ENCODE measurements around the gene MXD4. TPM values are rescaled to one million over a fixed set of nuclear protein-coding genes. Genes with fewer than 3 reads are reported as not detected.
"Not testable (repeated sequence)": the region's sequence is repeated elsewhere in the genome, so short reads cannot be mapped to it uniquely, and the experiment has no call there.

Gene MXD4
- total RNA-seq, 1 donor from 2014 or later = 79.9 TPM

DNA sequence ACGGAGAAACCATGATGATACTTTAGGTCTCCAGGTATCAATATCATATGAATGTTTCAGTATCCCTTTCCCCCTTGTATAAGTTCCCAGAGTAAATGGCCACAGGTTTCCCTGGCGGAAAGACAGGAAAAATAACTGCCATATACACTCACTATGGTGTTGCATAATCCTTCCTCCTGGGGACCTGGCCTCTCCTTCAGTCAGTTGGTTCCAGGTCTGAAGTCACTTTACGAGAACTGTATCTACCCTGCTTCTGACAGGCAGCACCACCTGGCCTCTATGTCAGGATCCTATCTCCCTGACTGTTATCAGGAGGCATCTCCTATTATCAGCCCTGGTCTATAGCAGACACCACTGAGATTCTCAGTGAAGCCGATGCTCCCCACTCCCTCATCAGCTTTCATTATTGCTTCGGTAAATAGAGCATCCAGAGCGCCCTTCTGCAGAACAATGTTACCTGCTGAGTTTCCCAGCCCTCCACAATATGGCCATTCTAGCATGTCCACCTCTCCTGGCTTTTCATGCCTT lies 42.6 kb downstream of the MXD4 start:
- TF ChIP-seq CTCF (conservative IDR thresholded peaks at IDR 0.05) = no peak
- H3K27ac Mint-ChIP-seq = no peak overlapping the region
- H3K36me3 Mint-ChIP-seq = no peaks in the 10 kb centered on the region
- no peaks in the 10 kb centered on the region for H3K9me3 Mint-ChIP-seq
- H3K4me3 Mint-ChIP-seq = no peak overlapping the region
- DNase-seq (ENCODE audit: extremely low spot score, unreplicated experiment) = no peak
- peaks cover 13% of the 10 kb centered on the region for H3K4me1 Mint-ChIP-seq (ENCODE audit: unreplicated experiment)
- no peaks in the 10 kb centered on the region for H3K27me3 Mint-ChIP-seq

GRCh38 chr4:2218436-2218835 lies 43.5 kb downstream of the MXD4 start:
- H3K36me3 Mint-ChIP-seq = no peaks in the 10 kb centered on the region
- peaks cover 13% of the 10 kb centered on the region for H3K4me1 Mint-ChIP-seq (ENCODE audit: unreplicated experiment)
- no peak for TF ChIP-seq CTCF (conservative IDR thresholded peaks at IDR 0.05)
- no peaks in the 10 kb centered on the region for H3K27me3 Mint-ChIP-seq
- H3K27ac Mint-ChIP-seq = no peak overlapping the region
- DNase-seq (ENCODE audit: extremely low spot score, unreplicated experiment) = no peak
- H3K4me3 Mint-ChIP-seq = no peak overlapping the region
- no peaks in the 10 kb centered on the region for H3K9me3 Mint-ChIP-seq

- DNase-seq (ENCODE audit: extremely low spot score, unreplicated experiment) = no peak
- Mint-ChIP-seq H3K27me3 (no peaks in the 10 kb centered on the region), H3K27ac (no peak overlapping the region), H3K36me3 (no peaks in the 10 kb centered on the region), H3K4me3 (no peak overlapping the region), H3K9me3 (no peaks in the 10 kb centered on the region), H3K4me1 (ENCODE audit: unreplicated experiment) (peaks cover 9% of the 10 kb centered on the region)
- no peak for TF ChIP-seq CTCF (conservative IDR thresholded peaks at IDR 0.05)
Measured at GRCh38 chr4:2217726-2218125, 44.2 kb downstream of the MXD4 start.

DNA sequence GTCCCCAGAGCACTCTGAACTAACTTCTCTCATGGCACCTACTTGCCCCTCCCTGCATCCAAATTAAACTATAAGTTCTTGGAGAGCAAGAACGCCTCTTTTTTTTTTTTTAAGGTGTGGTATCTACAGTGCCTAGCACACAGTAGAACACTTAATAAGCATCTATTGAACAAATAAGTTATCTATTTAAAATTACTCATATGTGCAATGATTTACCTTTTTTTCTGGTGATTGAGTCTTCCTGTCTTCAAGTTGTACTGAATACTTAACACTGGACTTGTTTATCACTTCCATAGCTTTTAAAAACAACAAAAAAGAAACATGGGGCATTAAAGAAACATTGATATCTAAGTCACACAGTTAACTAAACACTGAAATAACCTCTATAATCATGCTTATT lies 49.1 kb downstream of the MXD4 start:
- no peak overlapping the region for H3K4me3 Mint-ChIP-seq
- H3K27ac Mint-ChIP-seq = no peak overlapping the region
- no peaks in the 10 kb centered on the region for H3K36me3 Mint-ChIP-seq
- no peak for TF ChIP-seq CTCF (conservative IDR thresholded peaks at IDR 0.05)
- DNase-seq (ENCODE audit: extremely low spot score, unreplicated experiment) = no peak
- H3K27me3 Mint-ChIP-seq = no peaks in the 10 kb centered on the region
- no peaks in the 10 kb centered on the region for H3K4me1 Mint-ChIP-seq (ENCODE audit: unreplicated experiment)
- H3K9me3 Mint-ChIP-seq = no peaks in the 10 kb centered on the region

DNA sequence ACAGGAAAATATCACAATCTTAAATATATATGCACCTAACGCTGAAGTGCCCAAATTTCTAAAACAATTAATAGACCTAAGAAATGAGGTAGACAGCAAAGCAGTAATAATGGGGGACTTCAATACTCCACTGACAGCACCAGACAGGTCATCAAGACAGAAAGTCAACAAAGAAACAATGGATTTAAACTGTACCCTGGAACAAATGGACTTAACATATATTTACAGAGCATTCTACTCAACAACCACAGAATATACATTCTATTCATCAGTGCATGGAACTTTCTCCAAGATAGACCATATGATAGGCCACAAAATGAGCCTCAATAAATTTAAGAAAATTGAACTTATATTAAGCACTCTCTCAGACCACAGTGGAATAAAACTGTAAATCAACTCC lies 59.1 kb downstream of the MXD4 start:
- not testable (repeated sequence) for H3K27ac Mint-ChIP-seq; H3K4me1 Mint-ChIP-seq (ENCODE audit: unreplicated experiment); H3K9me3 Mint-ChIP-seq; H3K27me3 Mint-ChIP-seq; DNase-seq (ENCODE audit: extremely low spot score, unreplicated experiment); H3K4me3 Mint-ChIP-seq
- peaks cover 11% of the 10 kb centered on the region for H3K36me3 Mint-ChIP-seq

Other genes with a start within 250 kb of the MXD4 start
- gene NAT8L, start 202.8 kb downstream of the MXD4 start, total RNA-seq (ENCODE audit: low replicate concordance) = 9.6 and 14.9 TPM in 2 replicates
- gene HAUS3, start 20.0 kb downstream of the MXD4 start, total RNA-seq (ENCODE audit: low replicate concordance) = 12.3 and 19.7 TPM in 2 replicates
- 4.1 and 4.3 TPM in 2 replicates for gene POLN, start 20.0 kb downstream of the MXD4 start, total RNA-seq (ENCODE audit: low replicate concordance)
- 3.6 and 7.0 TPM in 2 replicates for gene ZFYVE28, start 156.5 kb upstream of the MXD4 start, total RNA-seq (ENCODE audit: low replicate concordance)
- 0.43 and 1.1 TPM in 2 replicates for gene CFAP99, start 156.8 kb upstream of the MXD4 start, total RNA-seq (ENCODE audit: low replicate concordance)
- 55.9 and 61.4 TPM in 2 replicates for gene RNF4, start 207.0 kb upstream of the MXD4 start, total RNA-seq (ENCODE audit: low replicate concordance)